NOMO-1 treated with DMSO at 0.1 percent for 48 hours (cell line): ENCODE measurements around the gene TMIGD2.
"Not testable (repeated sequence)": the region's sequence is repeated elsewhere in the genome, so short reads cannot be mapped to it uniquely, and the experiment has no call there.

Source experiments
- DNase-seq: peaks from one replicate; lab custom pipeline; 2025; ENCODE audit not compliant: unreplicated experiment; lab: John Stamatoyannopoulos, UW

The TMIGD2 gene

GRCh38 chr19:4302243-4302640 is at the start of gene TMIGD2:
Gene TMIGD2 (minus strand): TSS chr19:4302389. CDS start chr19:4302385, 4 bp downstream.
- no peak for DNase-seq

DNA sequence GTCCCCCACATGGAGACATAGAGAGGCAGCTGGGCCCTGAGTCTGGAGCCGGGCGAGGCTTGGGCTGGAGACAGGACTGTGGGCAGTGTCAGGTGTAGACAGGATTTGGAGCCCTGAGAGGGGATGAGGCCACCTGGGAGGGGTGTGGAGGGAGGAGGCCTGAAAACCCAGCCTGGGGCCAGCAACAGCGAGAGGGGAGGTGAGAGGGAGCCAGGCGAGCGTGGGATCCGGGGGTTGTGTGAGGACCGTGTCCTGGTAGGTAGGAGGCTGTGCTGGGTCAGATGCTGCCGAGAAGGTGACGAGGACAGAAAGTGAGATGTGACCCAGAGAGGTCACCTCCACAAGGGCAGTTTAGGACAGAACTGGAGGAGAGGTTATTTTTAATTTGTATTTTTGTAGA is 48.5 kb upstream of the TMIGD2 start:
- no peak for DNase-seq

DNA sequence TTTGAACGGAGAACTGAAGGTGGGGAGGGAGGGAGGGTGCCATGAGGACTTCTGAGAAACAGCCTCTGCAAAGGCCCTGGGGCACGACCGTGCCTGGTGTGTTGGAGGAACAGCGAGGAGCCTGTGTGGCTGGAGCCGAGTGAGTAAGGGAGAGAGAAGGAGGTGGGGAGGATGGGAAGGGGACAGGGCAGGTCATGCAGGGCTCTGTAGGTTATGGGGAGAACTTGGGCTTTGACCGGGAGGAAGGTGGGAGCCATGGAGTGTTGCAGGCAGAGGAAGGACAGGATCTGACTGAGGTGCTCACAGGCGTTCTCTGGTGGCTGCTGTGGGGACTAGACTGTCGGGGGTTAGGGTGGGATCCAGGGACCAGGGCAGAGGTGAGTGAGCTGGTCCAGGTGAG is 47.9 kb upstream of the TMIGD2 start:
- DNase-seq = no peak

- DNase-seq = not testable (repeated sequence)
Measured at GRCh38 chr19:4349225-4349624, 47.0 kb upstream of the TMIGD2 start.

DNA sequence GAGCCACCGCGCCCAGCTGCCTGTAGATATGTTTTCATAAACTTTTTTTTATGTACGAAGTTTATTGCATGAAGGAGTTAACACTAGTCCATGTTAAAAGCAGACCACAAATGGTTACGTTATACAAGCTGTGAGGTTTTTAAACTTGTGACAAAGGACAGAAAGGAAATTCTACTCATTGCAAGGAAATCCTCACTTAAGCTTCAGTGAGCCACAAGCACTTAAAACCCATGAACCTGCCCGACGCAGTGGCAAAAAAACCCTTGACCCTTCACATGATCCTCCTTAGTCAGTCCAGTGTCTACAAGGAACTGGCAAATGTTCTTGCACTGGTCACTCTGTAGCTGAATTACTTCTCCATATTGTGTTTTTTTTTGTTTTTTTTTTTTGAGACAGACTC is 45.3 kb upstream of the TMIGD2 start:
- DNase-seq = no peak

DNA sequence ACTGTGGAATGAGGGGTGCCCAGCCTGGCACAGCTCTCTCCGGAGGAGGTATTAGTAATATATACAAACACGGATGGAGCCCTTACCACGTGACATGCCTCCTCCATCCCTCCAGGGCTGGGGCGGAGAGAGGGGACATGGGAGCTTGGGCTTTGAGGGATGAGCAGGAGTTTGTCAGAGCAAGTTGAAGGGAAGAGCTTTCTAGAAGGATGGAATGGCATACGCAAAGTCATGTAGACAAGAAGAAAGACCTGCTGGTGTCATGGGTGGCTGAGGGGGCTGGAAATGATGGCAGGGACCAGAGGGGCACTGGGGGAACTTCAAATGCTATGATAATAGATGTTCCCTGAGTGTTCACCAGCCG is 43.8 kb upstream of the TMIGD2 start:
- DNase-seq = no peak

GRCh38 chr19:4345342-4346019 is 43.3 kb upstream of the TMIGD2 start:
- no peak for DNase-seq

DNA sequence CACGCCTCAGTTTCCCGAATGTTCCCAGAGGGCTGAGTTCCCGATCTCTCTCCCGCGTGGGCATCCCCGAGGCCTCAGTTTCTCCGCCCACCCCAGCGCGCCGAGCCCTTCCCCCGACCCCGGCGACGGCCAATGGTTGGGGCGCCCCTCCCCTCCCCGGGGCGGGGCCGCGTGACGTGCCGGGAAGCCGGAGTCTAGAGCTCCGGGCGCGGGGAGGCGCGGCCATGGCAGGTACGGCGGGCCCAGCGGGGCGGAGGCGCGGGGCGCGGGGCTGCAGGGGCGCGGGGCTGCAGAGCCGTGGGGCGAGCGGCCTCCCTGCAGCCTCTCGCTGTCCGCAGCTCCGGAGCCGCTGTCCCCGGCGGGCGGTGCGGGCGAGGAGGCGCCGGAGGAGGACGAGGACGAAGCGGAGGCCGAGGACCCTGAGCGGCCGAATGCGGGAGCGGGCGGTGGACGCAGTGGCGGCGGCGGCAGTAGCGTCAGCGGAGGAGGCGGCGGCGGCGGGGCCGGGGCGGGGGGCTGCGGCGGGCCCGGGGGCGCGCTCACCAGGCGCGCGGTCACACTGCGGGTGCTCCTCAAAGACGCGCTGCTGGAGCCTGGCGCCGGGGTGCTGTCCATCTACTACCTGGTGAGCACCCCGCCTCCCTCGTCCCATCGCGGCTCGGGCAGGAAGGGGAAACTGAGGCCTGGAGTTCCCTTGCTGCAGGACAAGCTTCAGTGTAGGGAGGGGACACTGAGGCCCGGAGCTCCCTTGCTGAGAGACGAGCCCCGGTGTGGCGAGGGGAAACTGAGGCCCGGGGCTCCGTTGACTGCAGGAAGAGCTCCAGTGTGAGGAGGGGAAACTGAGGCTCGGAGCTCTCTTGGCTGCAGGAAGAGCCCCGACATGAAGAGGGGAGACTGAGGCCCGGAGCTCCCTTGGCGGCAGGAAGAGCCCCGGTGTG is 41.5 kb upstream of the TMIGD2 start, which contains the start of gene MPND:
MPND (plus strand) TSS at position 193 of the 938 bp plus-strand sequence; CDS start at position 225, 32 bp downstream.
- DNase-seq = peak; percentile 74

GRCh38 chr19:4342615-4343369 is 40.6 kb upstream of the TMIGD2 start:
- peak; percentile 99 for DNase-seq

GRCh38 chr19:4342314-4342614 is 40.1 kb upstream of the TMIGD2 start:
- DNase-seq = no peak

DNA sequence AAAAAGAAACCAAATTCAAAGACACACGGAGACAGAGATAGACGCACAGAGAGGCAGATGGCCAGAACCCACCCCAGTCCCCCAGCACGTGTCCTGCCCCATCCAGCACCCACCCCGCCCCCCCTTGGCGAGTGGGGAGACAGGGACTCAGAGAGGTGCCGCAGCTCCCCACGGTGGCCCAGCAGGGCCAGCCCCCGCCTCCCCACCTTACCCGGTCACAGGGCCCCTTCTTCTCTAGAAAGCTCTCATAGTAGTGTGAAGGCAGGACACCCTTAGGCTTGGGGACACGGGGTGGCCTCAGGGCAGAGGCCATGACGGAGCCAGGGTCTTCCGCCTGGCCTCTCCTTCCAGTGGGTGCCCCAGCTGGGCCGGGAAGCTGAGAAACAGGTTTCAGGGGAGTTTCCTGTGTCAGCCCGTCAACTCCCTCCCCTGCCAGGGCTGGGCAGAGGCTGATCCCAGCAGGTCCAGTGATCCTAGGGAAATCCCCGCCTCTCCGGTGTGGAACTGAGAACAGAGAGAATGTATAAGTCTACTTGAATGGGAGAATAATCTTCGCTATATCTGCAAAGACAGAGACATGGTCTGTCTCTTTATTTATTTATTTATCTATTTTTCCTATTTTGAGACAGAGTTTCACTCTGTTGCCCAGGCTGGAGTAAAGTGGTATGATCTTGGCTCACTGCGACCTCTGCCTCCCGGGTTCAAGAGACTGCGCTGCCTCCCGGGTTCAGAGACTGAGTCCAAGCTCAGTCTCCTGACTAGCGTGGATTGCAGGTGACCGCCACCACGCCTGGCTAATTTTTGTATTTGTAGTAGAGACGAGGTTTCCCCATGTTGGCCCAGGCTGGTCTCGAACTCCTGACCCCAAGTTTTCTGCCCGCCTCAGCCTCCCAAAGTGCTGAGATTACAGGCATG is 36.5 kb upstream of the TMIGD2 start, which contains the start of gene STAP2:
STAP2 (minus strand) TSS at position 387 of the 915 bp plus-strand sequence; CDS start at position 313, 74 bp downstream.
- DNase-seq = no peak

GRCh38 chr19:4337906-4338440 is 35.8 kb upstream of the TMIGD2 start:
- DNase-seq = no peak

DNA sequence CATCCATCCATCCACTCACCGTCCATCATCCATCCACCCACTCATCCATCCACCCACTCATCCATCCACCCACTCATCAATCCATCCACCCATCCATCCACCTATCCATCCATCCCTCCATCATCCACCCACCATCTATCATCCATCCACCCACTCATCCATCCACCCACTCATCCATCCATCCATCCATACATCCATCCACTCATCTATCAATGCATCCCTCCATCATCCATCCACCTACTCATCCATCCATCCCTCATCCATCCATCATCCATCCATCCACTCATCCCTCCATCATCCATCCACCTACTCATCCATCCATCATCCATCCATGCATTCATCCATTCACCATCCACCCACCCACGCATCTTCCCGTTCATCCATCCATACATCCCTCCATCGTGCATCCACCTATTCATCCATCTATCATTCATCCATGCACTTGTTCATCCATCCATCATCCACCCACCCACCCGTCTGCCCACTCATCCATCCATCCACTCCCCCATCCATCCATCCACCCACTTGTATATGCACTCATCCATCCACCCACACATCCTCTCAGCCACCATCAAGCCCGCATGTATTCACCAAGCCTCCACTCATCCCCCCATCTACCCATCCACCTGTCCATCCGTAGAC is 32.9 kb upstream of the TMIGD2 start:
- DNase-seq = no peak

GRCh38 chr19:4329858-4330257 is 27.7 kb upstream of the TMIGD2 start:
- no peak for DNase-seq

DNA sequence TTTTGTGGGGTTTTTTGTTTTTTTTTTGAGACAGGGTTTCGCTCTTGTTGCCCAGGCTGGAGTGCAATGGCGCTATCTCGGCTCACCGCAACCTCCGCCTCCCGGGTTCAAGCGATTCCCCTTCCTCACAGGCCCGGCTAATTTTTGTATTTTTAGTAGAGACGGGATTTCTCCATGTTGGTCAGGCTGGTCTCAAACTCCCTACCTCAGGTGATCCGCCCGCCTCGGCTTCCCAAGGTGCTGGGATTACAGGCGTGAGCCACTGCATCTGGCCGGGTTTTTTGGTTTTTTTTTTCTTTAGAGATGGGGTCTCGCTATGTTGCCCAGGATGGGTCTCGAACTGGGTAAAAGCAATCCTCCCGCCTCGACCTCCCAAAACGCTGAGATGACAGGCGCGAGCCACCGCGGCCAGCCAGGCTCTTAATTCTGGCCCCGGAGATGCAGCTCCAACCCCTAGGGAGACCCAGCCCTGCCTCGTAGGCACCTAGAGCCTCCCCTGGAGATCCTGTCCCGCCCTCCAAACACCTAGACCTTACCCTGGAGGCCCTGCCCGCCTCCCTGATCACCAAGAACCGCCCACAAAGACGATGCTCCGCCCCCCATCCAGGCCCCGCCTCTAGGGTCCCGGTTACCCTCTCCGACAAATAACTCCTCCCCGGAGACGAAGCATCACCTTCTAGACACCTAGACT is 26.9 kb upstream of the TMIGD2 start:
- not testable (repeated sequence) for DNase-seq

DNA sequence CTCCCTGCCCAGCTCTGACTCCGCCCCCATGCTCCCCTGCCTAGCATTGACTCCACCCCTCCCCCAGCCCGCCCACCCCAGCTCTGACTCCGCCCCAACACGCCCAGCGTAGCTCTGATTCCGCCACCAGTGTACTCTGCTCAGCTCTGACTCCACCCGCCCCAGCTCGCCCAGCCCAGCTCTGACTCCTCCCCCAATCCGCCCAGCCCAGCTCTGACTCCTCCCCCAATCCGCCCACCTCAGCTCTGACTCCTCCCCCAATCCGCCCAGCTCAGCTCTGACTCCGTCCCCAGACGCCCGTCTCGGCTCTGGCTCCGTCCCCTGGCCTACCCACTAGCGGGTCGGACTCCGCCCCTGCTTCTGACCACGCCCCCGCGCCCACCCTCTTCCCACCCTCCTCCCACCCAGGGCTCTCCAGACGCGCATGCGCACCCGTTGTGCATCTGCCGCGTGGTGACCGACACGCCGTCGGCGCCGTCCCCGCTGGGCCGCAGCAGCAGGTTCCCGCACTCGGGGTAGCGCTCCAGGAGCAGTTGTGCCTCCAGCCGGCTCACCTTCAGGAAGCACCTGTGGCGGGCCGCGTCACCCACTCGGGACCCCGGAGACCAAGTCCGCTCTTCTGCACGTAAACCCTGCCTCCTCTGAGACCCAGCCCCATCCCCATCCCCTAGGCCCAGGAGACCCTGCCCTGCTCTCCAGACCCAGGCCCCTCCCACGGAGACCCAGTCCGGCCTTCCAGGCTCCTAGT is 26.2 kb upstream of the TMIGD2 start:
- peak; percentile 96 for DNase-seq

DNA sequence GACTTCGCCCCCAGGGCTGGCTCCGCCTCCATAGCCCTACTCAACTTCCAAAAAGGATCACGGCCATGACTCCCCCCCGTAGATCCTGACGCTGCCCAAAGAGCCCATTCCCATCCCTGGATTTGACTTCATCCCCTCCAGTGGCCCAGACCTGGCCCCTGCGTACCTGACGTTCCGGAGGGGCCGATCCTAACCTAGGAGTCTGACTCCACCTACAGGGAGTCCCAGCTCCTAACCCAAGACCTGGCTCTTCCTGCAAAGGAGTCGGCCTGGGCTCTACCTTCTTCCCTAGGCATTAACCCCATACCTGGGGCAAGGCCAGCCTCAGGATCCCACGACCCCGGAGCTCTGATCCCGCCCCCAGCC is 25.7 kb upstream of the TMIGD2 start:
- no peak for DNase-seq

GRCh38 chr19:4327252-4327876 is 25.2 kb upstream of the TMIGD2 start:
- peak; percentile 71 for DNase-seq
